Naive thymus-derived CD4-positive, alpha-beta T cell (primary cell): ENCODE measurements around the gene LIN7C. TPM values are rescaled to one million over a fixed set of nuclear protein-coding genes. Genes with fewer than 3 reads are reported as not detected.

Experiments used
- ATAC-seq: fragments of 150-1000 bp; cut with Tn5 transposase; 2 replicates; pipeline ENCODE4 v1.10.0; 2021; ENCODE audit warnings: mild to moderate bottlenecking, moderate library complexity
- CTCF ChIA-PET: fragments of 350-600 bp; sonication (Branson Sonifier 250); formaldehyde crosslinking; loops from one replicate; lab custom pipeline; 2021; ENCODE audit warnings: antibody characterized with exemption; lab: Charles Lee
- POLR2A ChIA-PET: fragments of 350-600 bp; sonication (Branson Sonifier 250); formaldehyde crosslinking; loops from one replicate; lab custom pipeline; 2021; ENCODE audit warnings: antibody characterized with exemption, inconsistent platforms; lab: Charles Lee
- DNase-seq, 9 donors: peaks; one replicate each; pipeline versions ENCODE4 v3.0.0 to v3.0.0-alpha.2; 2020 to 2022; ENCODE audit warnings: mixed read lengths in 1 of 9
- H3K27ac ChIP-seq: one replicate; pipeline ENCODE4 v1.7.0; 2013; ENCODE audit warnings: mild to moderate bottlenecking, low read depth, low read length, moderate library complexity
- H3K27me3 ChIP-seq, 2 donors: one replicate each; pipeline ENCODE4 v1.7.0; 2013; ENCODE audit warnings: low read length in 2 of 2, mild to moderate bottlenecking in 2 of 2, moderate library complexity in 2 of 2; ENCODE audit not compliant: control insufficient read depth in 2 of 2, insufficient read depth in 2 of 2
- H3K36me3 ChIP-seq, 3 experiments: 1 replicate in 2 of 3; 2 replicates in 1 of 3; pipeline ENCODE4 v1.7.0; 2013; ENCODE audit warnings: low read length in 3 of 3, mild to moderate bottlenecking in 3 of 3, moderate library complexity in 1 of 3; ENCODE audit not compliant: insufficient read depth in 3 of 3, control insufficient read depth in 2 of 3
- H3K4me1 ChIP-seq, 2 donors: one replicate each; pipeline ENCODE4 v1.7.0; 2013; ENCODE audit warnings: low read length in 2 of 2, mild to moderate bottlenecking in 2 of 2, moderate library complexity in 1 of 2; ENCODE audit not compliant: control insufficient read depth in 2 of 2, insufficient read depth in 2 of 2
- H3K4me3 ChIP-seq: 2 replicates; pipeline ENCODE4 v1.7.0; 2013; ENCODE audit warnings: mild to moderate bottlenecking, low read length
- H3K9me3 ChIP-seq, 3 experiments: 1 replicate in 2 of 3; 2 replicates in 1 of 3; pipeline ENCODE4 v1.7.0; 2013; ENCODE audit warnings: low read length in 3 of 3; ENCODE audit not compliant: control insufficient read depth in 2 of 3
- H3K27ac Mint-ChIP-seq, 9 donors: one replicate each; pipeline ENCODE4 v1.8.0; 2020 to 2022; ENCODE audit warnings: mixed read lengths in 9 of 9, mild to moderate bottlenecking in 8 of 9, moderate library complexity in 5 of 9, inconsistent platforms in 2 of 9
- H3K27me3 Mint-ChIP-seq, 5 donors: one replicate each; pipeline ENCODE4 v1.8.0; 2021 to 2022; ENCODE audit warnings: mixed read lengths in 5 of 5, mild to moderate bottlenecking in 1 of 5
- H3K36me3 Mint-ChIP-seq, 5 donors: one replicate each; pipeline ENCODE4 v1.8.0; 2020 to 2022; ENCODE audit warnings: mixed read lengths in 5 of 5, mild to moderate bottlenecking in 3 of 5, inconsistent platforms in 1 of 5
- H3K4me1 Mint-ChIP-seq, 7 donors: one replicate each; pipeline ENCODE4 v1.8.0; 2020 to 2022; ENCODE audit warnings: mixed read lengths in 7 of 7, mild to moderate bottlenecking in 3 of 7, inconsistent platforms in 1 of 7
- H3K4me3 Mint-ChIP-seq, 10 donors: one replicate each; pipeline ENCODE4 v1.8.0; 2020 to 2022; ENCODE audit warnings: mild to moderate bottlenecking in 10 of 10, mixed read lengths in 10 of 10, moderate library complexity in 6 of 10, inconsistent platforms in 2 of 10
- H3K9me3 Mint-ChIP-seq, 11 donors: one replicate each; pipeline ENCODE4 v1.8.0; 2020 to 2022; ENCODE audit warnings: mixed read lengths in 11 of 11, mild to moderate bottlenecking in 4 of 11, inconsistent platforms in 1 of 11, moderate library complexity in 1 of 11
- intact Hi-C, 2 donors: fragments of 100-400 bp; cut with micrococcal nuclease; formaldehyde crosslinking; loops; one replicate each; pipeline ENCODE4 v1.15.1; 2023
- polyA plus RNA-seq, 2 donors: library from polyadenylated mRNA; unstranded; fragments of 300-500 nt; fragmentation: Illumina TruSeq; gene quantifications; one replicate each; pipeline ENCODE4 v1.2.3, GENCODE V29; 2021
- total RNA-seq, 6 experiments: library from RNA in 5 of 6; stranded (reverse) in 5 of 6; gene quantifications; 1 replicate in 5 of 6; 2 replicates in 1 of 6; pipeline ENCODE4 v1.2.3 and lab custom pipeline; 2021 to 2026

Gene LIN7C
- total and polyA plus RNA-seq, 7 experiments from 2014 or later: 11.5 to 31.3 (median 22.0) TPM

DNA sequence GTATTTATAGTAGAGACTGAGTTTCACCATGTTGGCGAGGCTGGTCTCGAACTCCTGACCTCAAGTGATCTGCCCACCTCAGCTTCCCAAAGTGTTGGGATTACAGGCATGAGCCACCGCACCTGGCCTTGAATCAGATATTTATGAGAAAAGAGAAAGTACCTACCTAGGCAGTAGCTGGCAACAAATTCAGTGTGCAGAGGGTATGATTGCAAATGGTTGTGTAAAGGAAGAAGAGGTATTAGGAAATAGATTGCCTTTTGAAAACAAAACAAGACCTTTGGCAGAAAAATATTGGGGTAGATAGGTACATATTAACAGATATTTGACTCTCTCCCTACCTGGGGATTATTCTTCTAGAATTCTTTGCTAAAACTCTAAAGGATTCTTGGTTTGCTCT is 38.5 kb upstream of the LIN7C start:
- no peak for ATAC-seq
- intact Hi-C loops: no loop called here
- peaks cover 0 to 3% (median 0%) of the 10 kb centered on the region in 11 donors for H3K9me3 Mint-ChIP-seq

DNA sequence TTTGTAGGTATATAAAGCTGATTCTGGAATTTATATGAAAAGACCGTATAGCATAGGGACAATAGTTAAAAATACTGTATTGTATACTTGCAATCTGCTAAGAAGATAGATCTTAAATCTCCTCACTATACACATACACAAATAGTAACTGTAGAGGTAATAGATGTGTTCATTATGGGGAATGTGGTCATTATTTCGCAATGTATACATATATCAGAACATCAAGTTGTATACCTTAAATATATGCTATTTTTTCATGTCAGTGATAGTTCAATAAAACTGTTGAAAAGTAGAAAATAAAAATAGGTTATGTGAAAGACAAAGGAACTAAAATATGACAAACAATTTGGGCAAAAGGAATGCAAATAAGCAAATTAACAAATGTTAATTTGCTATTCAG is 35.2 kb upstream of the LIN7C start:
- Mint-ChIP-seq H3K27ac (no peak overlapping the region), H3K4me3 (no peak overlapping the region), H3K9me3 (peaks cover 0 to 3% (median 0%) of the 10 kb centered on the region in 11 donors), H3K27me3 (no peaks in the 10 kb centered on the region), H3K4me1 (peaks cover 0 to 1% (median 0%) of the 10 kb centered on the region in 7 donors), H3K36me3 (peaks cover 0 to 42% (median 19%) of the 10 kb centered on the region in 5 donors)
- ChIA-PET POLR2A (no interaction called here), CTCF (no interaction called here)
- no peak for ATAC-seq
- intact Hi-C loops: no loop called here
- H3K27ac ChIP-seq: no peak overlapping the region
- H3K9me3 ChIP-seq: no peaks in the 10 kb centered on the region
- DNase-seq: no peak
- no peaks in the 10 kb centered on the region for H3K4me1 ChIP-seq
- no peak overlapping the region for H3K4me3 ChIP-seq
- no peaks in the 10 kb centered on the region for H3K27me3 ChIP-seq
- H3K36me3 ChIP-seq: no peaks in the 10 kb centered on the region

More for the DNA sequence above, 38.5 kb upstream of the LIN7C start:
- CTCF ChIA-PET: no interaction called here
- Mint-ChIP-seq H3K4me3 (no peak overlapping the region), H3K27ac (no peak overlapping the region), H3K4me1 (peaks cover 0 to 1% (median 0%) of the 10 kb centered on the region in 7 donors), H3K27me3 (no peaks in the 10 kb centered on the region), H3K36me3 (peaks cover 0 to 46% (median 28%) of the 10 kb centered on the region in 5 donors)
- Histone ChIP-seq H3K36me3 (no peaks in the 10 kb centered on the region), H3K27ac (no peak overlapping the region), H3K4me3 (no peak overlapping the region), H3K4me1 (no peaks in the 10 kb centered on the region), H3K27me3 (no peaks in the 10 kb centered on the region), H3K9me3 (no peaks in the 10 kb centered on the region)
- DNase-seq: no peak
- POLR2A ChIA-PET: no interaction called here

DNA sequence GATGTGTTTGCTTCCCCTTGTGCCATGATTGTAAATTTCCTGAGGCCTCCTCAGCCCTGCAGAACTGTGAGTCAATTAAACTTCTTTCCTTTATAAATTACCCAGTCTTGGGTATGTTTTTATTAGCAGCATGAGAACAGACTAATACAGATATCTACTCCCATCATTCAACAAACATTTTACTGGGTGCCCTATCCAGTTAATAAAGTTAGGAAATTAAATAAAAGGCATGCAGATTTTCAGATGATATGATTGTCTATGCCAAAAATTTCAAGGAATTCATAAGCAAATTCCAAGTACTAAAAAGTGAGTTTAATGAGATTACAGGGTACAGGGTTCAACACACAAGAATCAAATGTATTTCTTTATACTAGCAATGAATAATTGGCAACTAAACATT is 33.5 kb upstream of the LIN7C start:
- Mint-ChIP-seq H3K36me3 (peaks cover 0 to 38% (median 19%) of the 10 kb centered on the region in 5 donors), H3K9me3 (peaks cover 0 to 3% (median 0%) of the 10 kb centered on the region in 11 donors), H3K27ac (no peak overlapping the region), H3K27me3 (no peaks in the 10 kb centered on the region), H3K4me1 (peaks cover 0 to 10% (median 0%) of the 10 kb centered on the region in 7 donors), H3K4me3 (no peak overlapping the region)
- H3K9me3 ChIP-seq: no peaks in the 10 kb centered on the region
- H3K27me3 ChIP-seq: no peaks in the 10 kb centered on the region
- no peaks in the 10 kb centered on the region for H3K4me1 ChIP-seq
- intact Hi-C loops: no loop called here
- no peak overlapping the region for H3K4me3 ChIP-seq
- ChIA-PET CTCF (no interaction called here), POLR2A (no interaction called here)
- DNase-seq (no peak), ATAC-seq (no peak)
- no peaks in the 10 kb centered on the region for H3K36me3 ChIP-seq
- H3K27ac ChIP-seq: no peak overlapping the region

DNA sequence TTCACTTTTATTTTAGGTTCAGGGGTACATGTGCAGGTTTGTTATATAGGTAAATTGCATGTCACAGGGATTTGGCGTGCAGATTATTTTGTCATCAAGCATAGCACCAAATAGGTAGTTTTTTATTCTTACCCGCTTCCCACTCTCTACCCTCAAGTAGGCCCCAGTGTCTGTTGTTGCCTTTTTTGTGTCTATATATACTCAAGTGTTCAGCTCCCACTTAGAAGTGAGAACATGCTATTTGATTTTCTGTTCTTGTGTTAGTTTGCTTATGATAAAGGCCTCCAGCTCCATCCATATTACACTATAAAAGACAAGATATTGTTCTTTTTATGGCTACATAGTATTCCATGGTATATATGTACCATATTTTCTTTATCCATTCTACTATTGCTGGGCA is 28.5 kb upstream of the LIN7C start:
- Histone ChIP-seq H3K27me3 (no peaks in the 10 kb centered on the region), H3K9me3 (no peaks in the 10 kb centered on the region), H3K4me3 (no peak overlapping the region), H3K36me3 (no peaks in the 10 kb centered on the region), H3K27ac (no peak overlapping the region), H3K4me1 (no peaks in the 10 kb centered on the region)
- DNase-seq (no peak), ATAC-seq (no peak)
- no peaks in the 10 kb centered on the region for H3K27me3 Mint-ChIP-seq
- ChIA-PET CTCF (interaction anchor here (0.6 kb wide), 1 partner anchor 16 kb away, joined by 3 read pairs; no protein-coding TSS in a partner anchor), POLR2A (no interaction called here)
- H3K27ac Mint-ChIP-seq: no peak overlapping the region
- H3K4me3 Mint-ChIP-seq: no peak overlapping the region
- peaks cover 0 to 10% (median 0%) of the 10 kb centered on the region in 7 donors for H3K4me1 Mint-ChIP-seq
- no peaks in the 10 kb centered on the region for H3K9me3 Mint-ChIP-seq
- H3K36me3 Mint-ChIP-seq: peaks cover 0 to 5% (median 0%) of the 10 kb centered on the region in 5 donors
- intact Hi-C loops: no loop called here

DNA sequence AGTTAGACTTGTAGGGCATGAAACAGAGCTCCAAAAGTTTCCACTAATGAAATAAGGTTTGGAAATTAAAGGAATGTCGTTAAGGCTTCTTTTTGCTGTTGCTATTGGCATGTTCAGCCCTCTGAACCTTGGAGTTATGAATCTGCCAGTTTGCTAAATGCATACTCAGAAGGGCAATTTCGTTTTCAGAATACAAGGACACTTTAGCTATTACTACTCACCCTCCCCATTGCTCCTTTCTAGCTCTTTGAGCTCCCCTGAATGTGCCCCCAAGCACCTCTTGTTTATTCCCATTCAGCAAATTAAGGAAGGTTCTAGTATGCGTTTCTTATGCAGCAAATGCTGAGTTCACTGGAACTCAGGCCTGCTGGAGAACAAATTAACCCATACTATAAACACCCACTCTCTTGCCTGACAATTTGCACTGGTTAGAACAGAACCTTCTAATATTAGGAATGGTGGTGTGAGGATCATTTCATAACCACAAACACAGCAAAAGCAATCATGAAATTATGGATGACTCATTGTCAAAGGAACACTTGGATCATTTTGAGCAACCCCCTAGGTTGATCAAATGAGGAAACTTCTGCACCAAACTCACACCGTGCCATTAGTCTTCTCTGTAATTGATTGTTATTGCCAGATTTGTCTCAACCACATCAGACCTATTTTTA is 26.2 kb upstream of the LIN7C start:
- Histone ChIP-seq H3K4me3 (no peak overlapping the region), H3K27me3 (no peaks in the 10 kb centered on the region), H3K9me3 (no peaks in the 10 kb centered on the region), H3K27ac (no peak overlapping the region), H3K36me3 (no peaks in the 10 kb centered on the region), H3K4me1 (no peaks in the 10 kb centered on the region)
- DNase-seq: no peak
- H3K9me3 Mint-ChIP-seq: no peaks in the 10 kb centered on the region
- ATAC-seq: no peak
- H3K27me3 Mint-ChIP-seq: no peaks in the 10 kb centered on the region
- ChIA-PET CTCF (no interaction called here), POLR2A (no interaction called here)
- intact Hi-C loops: no loop called here
- H3K36me3 Mint-ChIP-seq: peaks cover 0 to 3% (median 0%) of the 10 kb centered on the region in 5 donors
- peak overlapping the region in 1 of 9 donors; percentile 27 for H3K27ac Mint-ChIP-seq
- H3K4me3 Mint-ChIP-seq: no peak overlapping the region
- peaks cover 0 to 10% (median 0%) of the 10 kb centered on the region in 7 donors for H3K4me1 Mint-ChIP-seq

DNA sequence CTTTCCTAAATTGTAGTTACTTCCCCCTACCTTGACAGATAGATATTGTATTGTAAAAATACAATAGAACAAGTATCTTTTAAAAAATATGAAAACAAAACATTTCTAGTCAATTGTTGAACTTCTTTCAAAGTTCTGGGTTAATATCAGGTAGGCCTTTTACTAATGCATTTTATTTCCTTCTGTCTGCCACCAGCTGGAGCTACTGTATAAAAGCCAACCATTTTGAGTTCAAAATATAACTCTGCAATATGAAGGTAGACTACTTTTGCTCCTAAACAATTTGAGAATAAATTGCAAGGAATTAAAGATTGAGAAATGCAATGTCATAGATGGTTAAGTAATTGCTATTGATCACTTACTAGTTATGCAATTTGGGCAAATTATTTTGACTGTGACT is 22.1 kb upstream of the LIN7C start:
- CTCF ChIA-PET: no interaction called here

DNA sequence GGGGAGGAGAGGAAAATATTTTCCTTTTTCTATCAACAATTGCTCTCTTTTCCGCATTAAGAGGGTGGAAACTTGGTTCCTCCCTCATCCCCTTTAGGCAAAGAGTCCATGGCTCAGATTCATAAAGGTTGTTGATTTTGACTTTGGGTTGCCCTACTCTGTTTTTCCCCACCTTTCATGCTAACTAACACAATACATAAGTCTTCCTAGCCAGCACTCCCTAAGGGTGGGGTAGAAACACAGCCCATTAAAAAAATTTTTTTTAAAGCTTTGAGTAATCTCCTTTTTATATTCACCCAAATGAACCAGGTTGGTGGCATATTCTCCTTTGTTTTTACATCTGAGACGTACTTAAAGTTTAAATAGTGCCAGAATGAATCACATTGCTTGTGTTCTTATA is 20.0 kb upstream of the LIN7C start:
- ATAC-seq: no peak
- CTCF ChIA-PET: no interaction called here
- intact Hi-C loops: no loop called here
- peaks cover 0 to 3% (median 0%) of the 10 kb centered on the region in 5 donors for H3K27me3 Mint-ChIP-seq
- POLR2A ChIA-PET: no interaction called here
- H3K4me3 Mint-ChIP-seq: no peak overlapping the region
- Histone ChIP-seq H3K9me3 (no peaks in the 10 kb centered on the region), H3K27me3 (no peaks in the 10 kb centered on the region), H3K4me3 (no peak overlapping the region), H3K4me1 (no peaks in the 10 kb centered on the region), H3K27ac (no peak overlapping the region), H3K36me3 (no peaks in the 10 kb centered on the region)
- H3K36me3 Mint-ChIP-seq: peaks cover 0 to 8% (median 0%) of the 10 kb centered on the region in 5 donors
- no peaks in the 10 kb centered on the region for H3K4me1 Mint-ChIP-seq
- no peak overlapping the region for H3K27ac Mint-ChIP-seq
- H3K9me3 Mint-ChIP-seq: no peaks in the 10 kb centered on the region
- DNase-seq: no peak

More for the DNA sequence above, 22.1 kb upstream of the LIN7C start:
- Mint-ChIP-seq H3K27me3 (peaks cover 0 to 3% (median 0%) of the 10 kb centered on the region in 5 donors), H3K27ac (no peak overlapping the region), H3K36me3 (peaks cover 0 to 8% (median 3%) of the 10 kb centered on the region in 5 donors), H3K4me3 (no peak overlapping the region), H3K9me3 (no peaks in the 10 kb centered on the region), H3K4me1 (no peaks in the 10 kb centered on the region)
- POLR2A ChIA-PET: no interaction called here
- ATAC-seq (no peak), DNase-seq (no peak)
- intact Hi-C loops: no loop called here
- H3K27me3 ChIP-seq: no peaks in the 10 kb centered on the region
- H3K9me3 ChIP-seq: no peaks in the 10 kb centered on the region
- H3K27ac ChIP-seq: no peak overlapping the region
- no peaks in the 10 kb centered on the region for H3K4me1 ChIP-seq
- H3K36me3 ChIP-seq: no peaks in the 10 kb centered on the region
- no peak overlapping the region for H3K4me3 ChIP-seq
